ENCODE data around the gene ECD.

DNA sequence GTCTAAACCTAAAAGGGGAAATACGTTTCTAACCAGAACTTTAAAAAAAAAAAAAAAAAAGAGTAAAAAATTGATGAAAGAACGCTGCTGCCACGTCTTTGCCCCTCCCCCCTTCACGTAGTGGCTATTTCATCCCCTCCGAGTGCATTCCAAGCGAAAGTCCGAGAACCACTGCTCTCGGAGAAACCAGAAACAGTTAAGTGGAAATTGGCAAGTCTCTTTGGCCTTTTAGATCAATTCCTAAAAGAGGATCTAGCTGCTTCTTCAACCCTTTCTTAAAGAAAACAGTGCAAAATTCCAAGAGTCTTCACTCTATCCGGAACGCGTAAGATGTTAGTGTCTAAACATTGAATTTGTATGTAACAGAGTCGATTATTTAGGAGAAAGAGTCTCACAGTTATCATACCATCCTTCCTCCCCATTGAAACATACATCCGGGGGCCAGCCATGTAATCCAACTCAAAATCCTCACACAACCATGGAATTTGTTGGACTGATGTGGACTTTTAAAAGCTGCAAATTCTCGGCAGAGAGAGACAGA lies 72.3 kb downstream of the ECD start:
- no peak for TF ChIP-seq EZH2 (IDR thresholded peaks at IDR 0.05)
- no peak for TF ChIP-seq POLR2AphosphoS5 (IDR thresholded peaks at IDR 0.05; ENCODE audit: borderline replicate concordance, low read depth, low read length)

All from SK-N-MC (cell line).